ENCODE measurements around the gene DAAM1. TPM values are rescaled to one million over a fixed set of nuclear protein-coding genes. Genes with fewer than 3 reads are reported as not detected.

The DAAM1 gene
- total RNA-seq, 4 donors from 2014 or later = 25.3 to 47.2 (median 37.8) TPM

- no peaks in the 10 kb centered on the region for H3K36me3 ChIP-seq
- DNase-seq = no peak
- H3K9me3 ChIP-seq = no peaks in the 10 kb centered on the region
- intact Hi-C loops (cut with DNase I) = no loop called here
- no peak for TF ChIP-seq POLR2A (IDR thresholded peaks at IDR 0.05)
- TF ChIP-seq, protein P1, sequence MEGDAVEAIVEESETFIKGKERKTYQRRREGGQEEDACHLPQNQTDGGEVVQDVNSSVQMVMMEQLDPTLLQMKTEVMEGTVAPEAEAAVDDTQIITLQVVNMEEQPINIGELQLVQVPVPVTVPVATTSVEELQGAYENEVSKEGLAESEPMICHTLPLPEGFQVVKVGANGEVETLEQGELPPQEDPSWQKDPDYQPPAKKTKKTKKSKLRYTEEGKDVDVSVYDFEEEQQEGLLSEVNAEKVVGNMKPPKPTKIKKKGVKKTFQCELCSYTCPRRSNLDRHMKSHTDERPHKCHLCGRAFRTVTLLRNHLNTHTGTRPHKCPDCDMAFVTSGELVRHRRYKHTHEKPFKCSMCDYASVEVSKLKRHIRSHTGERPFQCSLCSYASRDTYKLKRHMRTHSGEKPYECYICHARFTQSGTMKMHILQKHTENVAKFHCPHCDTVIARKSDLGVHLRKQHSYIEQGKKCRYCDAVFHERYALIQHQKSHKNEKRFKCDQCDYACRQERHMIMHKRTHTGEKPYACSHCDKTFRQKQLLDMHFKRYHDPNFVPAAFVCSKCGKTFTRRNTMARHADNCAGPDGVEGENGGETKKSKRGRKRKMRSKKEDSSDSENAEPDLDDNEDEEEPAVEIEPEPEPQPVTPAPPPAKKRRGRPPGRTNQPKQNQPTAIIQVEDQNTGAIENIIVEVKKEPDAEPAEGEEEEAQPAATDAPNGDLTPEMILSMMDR (IDR thresholded peaks at IDR 0.05) = no peak
- no peaks in the 10 kb centered on the region for H3K27me3 ChIP-seq
- no peaks in the 10 kb centered on the region for H3K4me1 ChIP-seq
- 89 to 96% methylated on average over 1 of the region's 1 CpG for WGBS, 2 donors
- H3K4me3 ChIP-seq (replicated peaks in 1 of 3) = no peak overlapping the region
- H3K27ac ChIP-seq = no peak overlapping the region
These were observed 201.5 kb downstream of the DAAM1 start for GRCh38 chr14:59389936-59390335.

DNA sequence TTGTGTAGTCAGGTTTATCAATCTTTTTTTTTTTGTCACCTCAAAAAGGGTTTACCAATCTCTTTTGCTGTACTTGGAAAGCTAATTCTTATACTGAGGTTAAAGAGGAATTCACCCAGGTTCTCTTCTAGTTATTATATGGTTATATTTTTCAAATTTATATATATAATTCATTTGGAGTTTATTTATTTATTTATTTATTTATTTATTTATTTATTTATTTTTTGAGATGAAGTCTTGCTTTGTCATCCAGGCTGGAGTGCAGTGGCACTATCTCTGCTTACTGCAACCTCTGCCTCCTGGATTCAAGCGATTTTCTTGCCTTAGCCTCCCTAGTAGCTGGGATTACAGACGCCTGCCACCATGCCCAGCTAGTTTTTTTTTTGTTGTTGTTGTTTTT lies 202.9 kb downstream of the DAAM1 start:
- 93 to 94% methylated on average over 2 of the region's 2 CpGs for WGBS, 2 donors
- no peaks in the 10 kb centered on the region for H3K9me3 ChIP-seq
- H3K4me1 ChIP-seq = no peaks in the 10 kb centered on the region
- TF ChIP-seq, protein P1 (IDR thresholded peaks at IDR 0.05) = no peak
- TF ChIP-seq POLR2A (IDR thresholded peaks at IDR 0.05) = no peak
- no peaks in the 10 kb centered on the region for H3K36me3 ChIP-seq
- no peak overlapping the region for H3K4me3 ChIP-seq (replicated peaks in 1 of 3)
- no peaks in the 10 kb centered on the region for H3K27me3 ChIP-seq
- no peak for DNase-seq
- intact Hi-C loops (cut with DNase I) = no loop called here
- no peak overlapping the region for H3K27ac ChIP-seq

DNA sequence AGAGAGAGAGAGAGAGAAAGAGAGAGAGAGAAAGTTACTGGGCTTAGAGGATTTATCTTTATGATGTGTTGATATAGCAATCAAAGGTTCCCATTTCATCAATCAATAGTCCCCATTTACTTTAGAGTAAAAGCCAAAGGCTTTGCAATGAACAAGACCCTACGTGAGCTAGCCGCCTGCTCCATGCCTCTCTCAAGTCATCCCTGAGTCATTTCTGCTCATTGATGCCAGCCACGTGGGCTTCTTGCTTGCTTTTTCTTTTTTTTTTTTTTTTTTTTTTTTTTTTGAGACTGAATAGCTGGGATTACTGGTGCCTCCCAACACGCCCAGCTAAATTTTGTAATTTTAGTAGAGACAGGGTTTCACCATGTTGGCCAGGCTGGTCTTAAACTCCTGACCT lies 205.8 kb downstream of the DAAM1 start:
- H3K4me1 ChIP-seq = no peaks in the 10 kb centered on the region
- H3K27me3 ChIP-seq = no peaks in the 10 kb centered on the region
- no peak overlapping the region for H3K4me3 ChIP-seq (replicated peaks in 1 of 3)
- intact Hi-C loops (cut with DNase I) = no loop called here
- no peak for TF ChIP-seq POLR2A (IDR thresholded peaks at IDR 0.05)
- TF ChIP-seq, protein P1 (IDR thresholded peaks at IDR 0.05) = no peak
- H3K36me3 ChIP-seq = no peaks in the 10 kb centered on the region
- no peaks in the 10 kb centered on the region for H3K9me3 ChIP-seq
- no peak for DNase-seq
- WGBS, 2 donors = 88 to 91% methylated on average over 4 of the region's 4 CpGs
- no peak overlapping the region for H3K27ac ChIP-seq

- H3K36me3 ChIP-seq = no peaks in the 10 kb centered on the region
- no peak overlapping the region for H3K4me3 ChIP-seq (replicated peaks in 1 of 3)
- 66 to 83% methylated on average over 3 of the region's 3 CpGs for WGBS, 2 donors
- no peaks in the 10 kb centered on the region for H3K27me3 ChIP-seq
- H3K9me3 ChIP-seq = no peaks in the 10 kb centered on the region
- no peak overlapping the region for H3K27ac ChIP-seq
- intact Hi-C loops (cut with DNase I) = no loop called here
- DNase-seq = no peak
- no peak for TF ChIP-seq POLR2A (IDR thresholded peaks at IDR 0.05)
- TF ChIP-seq, protein P1 (IDR thresholded peaks at IDR 0.05) = no peak
- no peaks in the 10 kb centered on the region for H3K4me1 ChIP-seq
These were observed 207.2 kb downstream of the DAAM1 start for GRCh38 chr14:59395672-59396071.

DNA sequence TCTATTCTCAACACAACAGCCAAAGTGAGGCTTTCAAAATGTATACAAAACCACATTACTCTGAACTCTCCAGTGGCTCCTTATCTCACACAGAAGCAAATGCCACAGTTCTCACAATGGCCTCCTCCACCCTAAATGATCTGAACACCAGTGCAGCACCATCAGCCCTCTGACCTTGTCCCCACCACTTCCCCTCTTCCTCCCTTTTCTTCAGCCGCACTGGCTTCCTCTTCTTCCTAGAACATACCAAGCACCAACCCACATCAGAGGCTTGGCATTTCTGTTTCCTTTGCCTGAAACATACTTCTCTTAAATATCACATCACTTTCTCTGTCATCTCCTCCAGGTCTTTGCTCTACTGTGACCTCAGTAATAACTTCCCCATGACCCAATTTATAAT lies 210.4 kb downstream of the DAAM1 start:
- no peaks in the 10 kb centered on the region for H3K4me1 ChIP-seq
- no peaks in the 10 kb centered on the region for H3K36me3 ChIP-seq
- no peak overlapping the region for H3K4me3 ChIP-seq (replicated peaks in 1 of 3)
- intact Hi-C loops (cut with DNase I) = no loop called here
- DNase-seq = no peak
- TF ChIP-seq, protein P1 (IDR thresholded peaks at IDR 0.05) = no peak
- no peak for TF ChIP-seq POLR2A (IDR thresholded peaks at IDR 0.05)
- no peaks in the 10 kb centered on the region for H3K9me3 ChIP-seq
- H3K27ac ChIP-seq = no peak overlapping the region
- H3K27me3 ChIP-seq = no peaks in the 10 kb centered on the region
- 78% methylated on average over 1 of the region's 1 CpG for WGBS, 2 donors

Data from thyroid gland (tissue), 4 donors.